K562 (cell line): ENCODE measurements around the gene MVD. TPM values are rescaled to one million over a fixed set of nuclear protein-coding genes. Genes with fewer than 3 reads are reported as not detected.

Experiments used
- CBX8 ChIP-seq: fragments of 200-600 bp; sonication (generic); IDR thresholded peaks from 2 replicates; pipeline ENCODE4 v1.6.1; 2012; ENCODE audit warnings: borderline replicate concordance, mixed run types, low read depth, mild to moderate bottlenecking, moderate library complexity, mixed read lengths, low read length, control low read depth, inconsistent platforms; ENCODE audit not compliant: poor library complexity, severe bottlenecking; ENCODE audit errors: extremely low read depth
- CSDE1 ChIP-seq, 2 experiments: fragments of 450-650 bp; IDR thresholded peaks; 2 replicates each; pipeline ENCODE4 v1.6.1; 2016; ENCODE audit warnings: mild to moderate bottlenecking in 1 of 2
- CTCF ChIP-seq, 3 experiments: IDR thresholded peaks in 2 of 3; conservative IDR thresholded peaks in 1 of 3; 2 replicates each; pipeline ENCODE4 v1.5.1; 2011 to 2012; ENCODE audit warnings: low read length in 3 of 3, mild to moderate bottlenecking in 3 of 3, control low read depth in 2 of 3, improper control_type of control experiment in 1 of 3, inconsistent platforms in 1 of 3, low read depth in 1 of 3, mixed read lengths in 1 of 3, moderate library complexity in 1 of 3; ENCODE audit not compliant: insufficient read depth in 2 of 3
- CXXC5 ChIP-seq: fragments of 250-450 bp; sonication (Bioruptor Pico); IDR thresholded peaks from 2 replicates; pipeline ENCODE4 v1.8.0; 2022; ENCODE audit warnings: inconsistent platforms, mild to moderate bottlenecking, moderate library complexity
- E2F3 ChIP-seq: fragments of 250-450 bp; sonication (Bioruptor Pico); IDR thresholded peaks from 2 replicates; pipeline ENCODE4 v1.4.0; 2020; ENCODE audit warnings: mild to moderate bottlenecking
- KLF16 ChIP-seq: IDR thresholded peaks from 2 replicates; pipeline ENCODE4 v1.6.1; 2016; ENCODE audit warnings: antibody characterized with exemption
- MAFF ChIP-seq: IDR thresholded peaks from 2 replicates; pipeline ENCODE4 v1.6.1; 2012; ENCODE audit warnings: low read length, improper control_type of control experiment
- MEF2A ChIP-seq: IDR thresholded peaks from 2 replicates; pipeline ENCODE4 v1.6.1; 2011; ENCODE audit warnings: low read depth, mild to moderate bottlenecking, low read length, moderate library complexity; ENCODE audit not compliant: control insufficient read depth
- MTF1 ChIP-seq: fragments of 250-450 bp; sonication (Bioruptor Pico); IDR thresholded peaks from 2 replicates; pipeline ENCODE4 v1.9.0; 2021; ENCODE audit warnings: moderate library complexity, mild to moderate bottlenecking, inconsistent platforms, borderline replicate concordance
- NCOA4 ChIP-seq: fragments of 450-650 bp; IDR thresholded peaks from 2 replicates; pipeline ENCODE4 v1.6.1; 2018; ENCODE audit warnings: mild to moderate bottlenecking; ENCODE audit not compliant: partially characterized antibody
- NCOA6 ChIP-seq: fragments of 450-650 bp; IDR thresholded peaks from 2 replicates; pipeline ENCODE4 v1.6.1; 2017; ENCODE audit warnings: mild to moderate bottlenecking
- POLR2AphosphoS5 ChIP-seq: IDR thresholded peaks from 2 replicates; pipeline ENCODE4 v1.6.1; 2011; ENCODE audit warnings: mild to moderate bottlenecking, low read depth, low read length, moderate library complexity; ENCODE audit not compliant: control insufficient read depth, insufficient read depth
- RBM22 ChIP-seq: fragments of 200-400 bp; formaldehyde crosslinking; IDR thresholded peaks from 2 replicates; pipeline ENCODE4 v1.6.1; 2018; ENCODE audit warnings: low read length, low read depth; ENCODE audit not compliant: poor library complexity, severe bottlenecking
- RBM34 ChIP-seq: fragments of 200-400 bp; formaldehyde crosslinking; IDR thresholded peaks from 2 replicates; pipeline ENCODE4 v1.6.1; 2018; ENCODE audit warnings: low read length, borderline replicate concordance; ENCODE audit not compliant: insufficient read depth
- RCOR1 ChIP-seq, 2 experiments: IDR thresholded peaks; 2 replicates each; pipeline ENCODE4 v1.6.1; 2012; ENCODE audit warnings: low read depth in 2 of 2, low read length in 2 of 2, borderline replicate concordance in 1 of 2, improper control_type of control experiment in 1 of 2
- SP1 ChIP-seq: sonication (generic); formaldehyde crosslinking; IDR thresholded peaks from 2 replicates; pipeline ENCODE4 v1.8.1; 2022; ENCODE audit warnings: mild to moderate bottlenecking, missing genetic modification reagents
- THRB ChIP-seq: fragments of 450-650 bp; formaldehyde crosslinking; conservative IDR thresholded peaks from 2 replicates; pipeline ENCODE4 v1.4.0; 2022; ENCODE audit warnings: mild to moderate bottlenecking, missing genetic modification characterization
- ZBED1 ChIP-seq: IDR thresholded peaks from 2 replicates; pipeline ENCODE4 v1.6.1; 2014
- ZFP36 ChIP-seq: fragments of 150-350 bp; IDR thresholded peaks from 2 replicates; pipeline ENCODE4 v1.6.1; 2018; ENCODE audit warnings: low read length, low read depth; ENCODE audit not compliant: partially characterized antibody
- ZNF133 ChIP-seq: fragments of 250-450 bp; sonication (Bioruptor Pico); IDR thresholded peaks from 2 replicates; pipeline ENCODE4 v1.4.0; 2020; ENCODE audit warnings: mild to moderate bottlenecking
- ZNF143 ChIP-seq: sonication (generic); formaldehyde crosslinking; IDR thresholded peaks from 2 replicates; pipeline ENCODE4 v1.9.0; 2022; ENCODE audit warnings: mild to moderate bottlenecking, missing genetic modification reagents
- ZNF263 ChIP-seq: sonication (generic); formaldehyde crosslinking; IDR thresholded peaks from 2 replicates; pipeline ENCODE4 v1.8.0; 2022; ENCODE audit warnings: mild to moderate bottlenecking, missing genetic modification reagents, borderline replicate concordance
- ZNF408 ChIP-seq: fragments of 250-450 bp; sonication (Bioruptor Pico); IDR thresholded peaks from 2 replicates; pipeline ENCODE4 v1.4.0; 2020; ENCODE audit warnings: low read depth, mild to moderate bottlenecking, moderate library complexity
- ZNF699 ChIP-seq: fragments of 250-450 bp; sonication (Bioruptor Pico); IDR thresholded peaks from 2 replicates; pipeline ENCODE4 v1.8.0; 2021; ENCODE audit warnings: mild to moderate bottlenecking, moderate library complexity; ENCODE audit not compliant: insufficient replicate concordance
- polyA plus RNA-seq, 8 experiments: library from polyadenylated mRNA; depleted of rRNA in 4 of 8; stranded (reverse) in 5 of 8; unstranded in 3 of 8; fragments of >200 nt; fragmentation: Nextera tagmentation in 2 of 8; fragmentation: Illumina TruSeq in 1 of 8; extraction: Ambion mirVana in 2 of 8; extraction: Trizol in 1 of 8; gene quantifications; 2 replicates each; pipeline versions ENCODE4 v1.2.1 to v1.2.3, GENCODE V29; 2011 to 2014; ENCODE audit warnings: inconsistent platforms in 1 of 8, missing spikeins in 1 of 8
- total RNA-seq, 7 experiments: library from RNA; depleted of rRNA in 6 of 7; stranded (reverse); fragments of >200 nt in 6 of 7; fragmentation: Illumina TruSeq in 2 of 7; extraction: Trizol in 2 of 7; gene quantifications; 2 replicates each; pipeline versions ENCODE4 v1.2.1 to v1.2.3, GENCODE V29; 2011 to 2021; ENCODE audit warnings: low replicate concordance in 1 of 7
- TF ChIP-seq, protein P1 (sequence below): fragments of 450-650 bp; conservative IDR thresholded peaks from 2 replicates; pipeline ENCODE4 v1.6.1; 2016; ENCODE audit warnings: missing genetic modification characterization, low read depth, mild to moderate bottlenecking, missing compliant biosample characterization, moderate library complexity

Gene MVD
- total and polyA plus RNA-seq, 9 of the 15 experiments (the other 6 are each of a cell fraction or from before 2014, with no cell fraction given), result 12.2 to 141 (median 45.3) TPM

- no peak; the same call in 1 of the 2 replicates for TF ChIP-seq SP1 (CRISPR knock-in tag)
- TF ChIP-seq ZNF699 (CRISPR knock-in tag), result no peak
- no peak for TF ChIP-seq ZNF143 (CRISPR knock-in tag)
- TF ChIP-seq ZNF133 (CRISPR knock-in tag), result no peak
- TF ChIP-seq ZNF263 (CRISPR knock-in tag), result no peak
- TF ChIP-seq MAFF, result no peak
- no peak for TF ChIP-seq CBX8
- TF ChIP-seq ZNF408 (CRISPR knock-in tag), result no peak
- no peak; a peak in 1 of 4 replicates for TF ChIP-seq RCOR1 (IDR thresholded peaks at IDR 0.05; ENCODE audit: borderline replicate concordance in 1 of 2, low read depth in 2 of 2, low read length in 2 of 2)
- TF ChIP-seq E2F3 (CRISPR knock-in tag), result no peak
- TF ChIP-seq CXXC5 (CRISPR knock-in tag), result peak; percentile 81
- no peak for TF ChIP-seq CSDE1 (IDR thresholded peaks at IDR 0.05)
- TF ChIP-seq ZFP36, result no peak
- no peak for TF ChIP-seq RBM22
- TF ChIP-seq MTF1 (CRISPR knock-in tag), result no peak
- no peak for TF ChIP-seq MEF2A
- no peak for TF ChIP-seq NCOA6
- TF ChIP-seq, protein P1, sequence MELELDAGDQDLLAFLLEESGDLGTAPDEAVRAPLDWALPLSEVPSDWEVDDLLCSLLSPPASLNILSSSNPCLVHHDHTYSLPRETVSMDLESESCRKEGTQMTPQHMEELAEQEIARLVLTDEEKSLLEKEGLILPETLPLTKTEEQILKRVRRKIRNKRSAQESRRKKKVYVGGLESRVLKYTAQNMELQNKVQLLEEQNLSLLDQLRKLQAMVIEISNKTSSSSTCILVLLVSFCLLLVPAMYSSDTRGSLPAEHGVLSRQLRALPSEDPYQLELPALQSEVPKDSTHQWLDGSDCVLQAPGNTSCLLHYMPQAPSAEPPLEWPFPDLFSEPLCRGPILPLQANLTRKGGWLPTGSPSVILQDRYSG (tag), result no peak
- TF ChIP-seq RBM34, result no peak
- TF ChIP-seq THRB (CRISPR knock-in tag), result no peak
- TF ChIP-seq NCOA4, result no peak
- TF ChIP-seq POLR2AphosphoS5, result peak; percentile 62
- TF ChIP-seq CTCF (IDR thresholded peaks at IDR 0.05 in 2 of 3, conservative IDR thresholded peaks at IDR 0.05 in 1 of 3; ENCODE audit: insufficient read depth in 2 of 3, low read depth in 1 of 3, low read length in 3 of 3), result no peak
- no peak for TF ChIP-seq KLF16
- TF ChIP-seq ZBED1, result 0 out of 2 replicates have a peak, but pooled peaks have one; percentile 20
Measured at GRCh38 chr16:88686439-88687253, 23.8 kb upstream of the MVD start, which contains the start of gene SNAI3 (continued).
